SKM-1 treated with dmso at 0.1 percent for 144 hours (cell line): ENCODE data around the gene ILF3.
"Not testable (repeated sequence)": the region's sequence is repeated elsewhere in the genome, so short reads cannot be mapped to it uniquely, and the experiment has no call there.

ENCODE experiments used
- DNase-seq: peaks from one replicate; lab custom pipeline; 2025; ENCODE audit not compliant: unreplicated experiment; lab: John Stamatoyannopoulos, UW

The ILF3 gene

GRCh38 chr19:10642473-10643171, 11.5 kb upstream of the ILF3 start:
- DNase-seq = no peak

- no peak for DNase-seq
Measured at GRCh38 chr19:10643172-10643967, 10.8 kb upstream of the ILF3 start.

- no peak for DNase-seq
Measured at GRCh38 chr19:10643968-10644259, 10.2 kb upstream of the ILF3 start.

- DNase-seq = peak; percentile 78
Measured at GRCh38 chr19:10644260-10645007, 9.7 kb upstream of the ILF3 start.

GRCh38 chr19:10646456-10647159, 7.5 kb upstream of the ILF3 start:
- no peak for DNase-seq

GRCh38 chr19:10648360-10648759, 5.8 kb upstream of the ILF3 start:
- no peak for DNase-seq

- DNase-seq = no peak
Measured at GRCh38 chr19:10651851-10652250, 2.3 kb upstream of the ILF3 start.

- DNase-seq = no peak
Measured at GRCh38 chr19:10653482-10653731, 739 bp upstream of the ILF3 start.

GRCh38 chr19:10654610-10655456, 687 bp downstream of the ILF3 start:
- DNase-seq = peak; percentile 31

GRCh38 chr19:10655457-10656312, 1.5 kb downstream of the ILF3 start:
- no peak for DNase-seq

- no peak for DNase-seq
Measured at GRCh38 chr19:10660346-10660745, 6.2 kb downstream of the ILF3 start.

GRCh38 chr19:10661946-10662345, 7.8 kb downstream of the ILF3 start:
- no peak for DNase-seq

- DNase-seq = no peak
Measured at GRCh38 chr19:10662384-10663251, 8.5 kb downstream of the ILF3 start.

- not testable (repeated sequence) for DNase-seq
Measured at GRCh38 chr19:10663252-10663563, 9.1 kb downstream of the ILF3 start.

- no peak for DNase-seq
Measured at GRCh38 chr19:10667867-10668266, 13.7 kb downstream of the ILF3 start.

GRCh38 chr19:10669246-10669645, 15.1 kb downstream of the ILF3 start:
- no peak for DNase-seq

GRCh38 chr19:10670182-10670581, 16.0 kb downstream of the ILF3 start:
- no peak for DNase-seq

- no peak for DNase-seq
Measured at GRCh38 chr19:10670876-10671804, 17.0 kb downstream of the ILF3 start.
